Suppressor macrophage treated with lipopolysaccharide for 1 hour (primary cell): ENCODE data around the gene GLP1R.

Experiments used
- DNase-seq, 3 donors: peaks; one replicate each; pipeline ENCODE4 v3.0.0-alpha.2; 2020 to 2022

GLP1R gene

GRCh38 chr6:39065561-39065960 is 17.0 kb downstream of the GLP1R start:
- DNase-seq = no peak

GRCh38 chr6:39068391-39068790 is 19.8 kb downstream of the GLP1R start:
- DNase-seq = no peak

GRCh38 chr6:39072830-39073229 is 24.2 kb downstream of the GLP1R start:
- no peak for DNase-seq

GRCh38 chr6:39073471-39074355 is 25.1 kb downstream of the GLP1R start:
- DNase-seq = no peak

- DNase-seq = no peak
These were observed 25.9 kb downstream of the GLP1R start for GRCh38 chr6:39074486-39074885.

GRCh38 chr6:39075010-39075686 is 26.6 kb downstream of the GLP1R start:
- DNase-seq = no peak

GRCh38 chr6:39075807-39076622 is 27.4 kb downstream of the GLP1R start:
- no peak for DNase-seq

GRCh38 chr6:39076623-39077535 is 28.3 kb downstream of the GLP1R start:
- peak; percentile 25 to 44 (median 36) for DNase-seq

GRCh38 chr6:39077882-39078594 is 29.5 kb downstream of the GLP1R start:
- DNase-seq = no peak

- DNase-seq = no peak
These were observed 30.1 kb downstream of the GLP1R start for GRCh38 chr6:39078695-39079094.

- DNase-seq = no peak
These were observed 30.9 kb downstream of the GLP1R start for GRCh38 chr6:39079197-39080125.

- DNase-seq = no peak
These were observed 31.8 kb downstream of the GLP1R start for GRCh38 chr6:39080246-39080875.

- DNase-seq = no peak
These were observed 33.7 kb downstream of the GLP1R start for GRCh38 chr6:39082310-39082709.

- no peak for DNase-seq
These were observed 34.7 kb downstream of the GLP1R start for GRCh38 chr6:39083231-39083634.

GRCh38 chr6:39084506-39084905 is 35.9 kb downstream of the GLP1R start:
- DNase-seq = no peak

GRCh38 chr6:39085129-39085797 is 36.7 kb downstream of the GLP1R start:
- DNase-seq = no peak

GRCh38 chr6:39086294-39086693 is 37.7 kb downstream of the GLP1R start:
- DNase-seq = no peak

GRCh38 chr6:39086711-39087110 is 38.1 kb downstream of the GLP1R start:
- no peak for DNase-seq

- DNase-seq = no peak
These were observed 38.6 kb downstream of the GLP1R start for GRCh38 chr6:39087197-39087596.
